NCI-H524 (cell line): ENCODE results near the gene FOLR1.

Experiments used
- DNase-seq, 2 experiments: peaks; one replicate each; lab custom pipeline; 2025; lab: John Stamatoyannopoulos, UW

FOLR1 gene

GRCh38 chr11:72235351-72236057, 43.6 kb downstream of the FOLR1 start:
- DNase-seq = no peak

- no peak for DNase-seq
Measured at GRCh38 chr11:72236083-72236697, 44.2 kb downstream of the FOLR1 start.

GRCh38 chr11:72236774-72237111, 44.8 kb downstream of the FOLR1 start:
- no peak for DNase-seq

- DNase-seq = peak; percentile 46 to 79
Measured at GRCh38 chr11:72237112-72237931, 45.4 kb downstream of the FOLR1 start.

- DNase-seq = peak in 1 of 2 experiments; percentile 21
Measured at GRCh38 chr11:72238040-72238450, 46.1 kb downstream of the FOLR1 start.

GRCh38 chr11:72238492-72239312, 46.8 kb downstream of the FOLR1 start:
- no peak for DNase-seq

GRCh38 chr11:72239313-72239848, 47.4 kb downstream of the FOLR1 start:
- DNase-seq = no peak

GRCh38 chr11:72239849-72240460, 48.0 kb downstream of the FOLR1 start:
- peak in 1 of 2 experiments; percentile 26 for DNase-seq

- peak in 1 of 2 experiments; percentile 21 for DNase-seq
Measured at GRCh38 chr11:72240461-72241290, 48.7 kb downstream of the FOLR1 start.

- no peak for DNase-seq
Measured at GRCh38 chr11:72241291-72241781, 49.4 kb downstream of the FOLR1 start.

- no peak for DNase-seq
Measured at GRCh38 chr11:72242141-72242540, 50.2 kb downstream of the FOLR1 start.

- DNase-seq = no peak
Measured at GRCh38 chr11:72243173-72244059, 51.5 kb downstream of the FOLR1 start.

GRCh38 chr11:72244060-72244360, 52.1 kb downstream of the FOLR1 start, which contains the start of gene PHOX2A:
Gene PHOX2A (minus strand): TSS chr11:72244176. CDS start chr11:72244004, 172 bp downstream.
- no peak for DNase-seq

- no peak for DNase-seq
Measured at GRCh38 chr11:72244361-72245262, 52.7 kb downstream of the FOLR1 start.

- DNase-seq = no peak
Measured at GRCh38 chr11:72245263-72245816, 53.4 kb downstream of the FOLR1 start.
